ENCODE data around the gene CHCHD10.
"Not testable (repeated sequence)": the region's sequence is repeated elsewhere in the genome, so short reads cannot be mapped to it uniquely, and the experiment has no call there.

CHCHD10 gene

DNA sequence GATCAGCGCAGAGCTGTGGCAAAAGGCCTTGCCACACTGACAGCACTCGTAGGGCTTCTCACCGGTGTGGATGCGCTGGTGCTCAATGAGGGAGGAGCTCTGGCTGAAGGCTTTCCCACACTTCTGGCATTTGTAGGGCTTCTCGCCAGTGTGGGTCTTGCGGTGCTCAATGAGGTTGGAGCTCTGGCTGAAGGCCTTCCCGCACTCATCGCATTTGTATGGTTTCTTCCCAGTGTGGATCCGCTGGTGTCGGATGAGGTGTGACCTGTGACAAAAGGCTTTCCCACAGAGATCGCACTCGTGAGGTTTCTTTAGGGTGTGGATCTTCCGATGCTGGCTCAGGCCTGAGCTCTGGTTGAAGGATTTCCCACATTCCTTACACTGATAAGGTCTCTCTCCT is 23.8 kb downstream of the CHCHD10 start:
- DNase-seq, result no peak

DNA sequence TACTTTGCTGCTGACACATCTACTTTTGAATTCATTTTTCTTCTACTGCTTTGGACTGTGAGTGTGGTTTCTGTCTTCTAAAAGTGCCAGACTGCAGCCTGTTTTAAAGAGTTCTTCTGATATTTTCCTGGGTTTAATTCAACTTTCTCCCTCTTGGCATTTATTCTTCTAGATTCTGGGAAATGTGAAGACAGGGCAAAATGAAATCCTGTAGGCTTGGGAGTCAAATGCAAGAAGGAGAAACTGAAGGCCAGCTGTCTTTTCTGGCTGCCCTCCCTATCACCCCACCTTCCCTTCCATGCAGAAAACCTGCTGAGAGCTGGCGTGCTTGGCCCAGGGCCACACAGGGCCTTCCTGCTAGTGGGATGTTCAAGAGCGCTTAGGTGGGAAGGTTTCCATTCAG is 24.5 kb downstream of the CHCHD10 start:
- DNase-seq, result no peak

DNA sequence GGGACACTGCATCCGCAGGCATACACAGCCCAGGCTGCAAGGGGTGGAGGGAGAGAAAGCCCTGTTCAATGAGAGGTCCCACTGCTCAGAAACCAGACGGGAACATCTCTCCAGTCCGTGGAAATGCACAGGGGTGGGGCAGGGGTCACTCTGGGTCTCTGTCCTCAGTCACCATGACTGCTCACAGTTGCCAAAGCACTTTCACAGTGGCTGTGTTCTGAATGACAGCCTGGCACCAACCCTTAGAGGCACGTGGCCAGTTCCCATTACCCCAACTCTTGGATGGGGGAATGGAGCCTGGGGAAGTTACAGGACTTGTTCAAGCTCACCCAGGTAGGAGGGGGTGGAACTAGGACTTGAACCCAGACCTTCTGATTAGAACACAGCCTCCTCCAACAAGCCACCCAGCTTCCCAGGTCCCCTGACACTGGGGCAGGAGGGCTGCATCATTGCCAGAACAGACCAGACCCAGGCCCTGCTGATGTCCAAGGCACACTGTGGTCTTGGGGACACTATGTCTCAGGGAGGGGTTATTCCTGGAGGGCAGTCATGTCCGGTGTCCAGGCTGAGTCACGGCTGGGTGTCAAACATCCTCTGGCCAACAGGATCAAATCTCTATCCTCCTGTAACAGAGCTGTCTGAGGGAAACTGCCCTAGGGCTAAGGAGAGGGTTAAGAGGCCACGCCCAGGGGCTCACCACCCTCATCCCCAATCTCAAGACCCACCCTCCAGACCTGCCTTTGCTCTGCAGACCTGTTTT is 25.1 kb downstream of the CHCHD10 start:
- no peak for DNase-seq

DNA sequence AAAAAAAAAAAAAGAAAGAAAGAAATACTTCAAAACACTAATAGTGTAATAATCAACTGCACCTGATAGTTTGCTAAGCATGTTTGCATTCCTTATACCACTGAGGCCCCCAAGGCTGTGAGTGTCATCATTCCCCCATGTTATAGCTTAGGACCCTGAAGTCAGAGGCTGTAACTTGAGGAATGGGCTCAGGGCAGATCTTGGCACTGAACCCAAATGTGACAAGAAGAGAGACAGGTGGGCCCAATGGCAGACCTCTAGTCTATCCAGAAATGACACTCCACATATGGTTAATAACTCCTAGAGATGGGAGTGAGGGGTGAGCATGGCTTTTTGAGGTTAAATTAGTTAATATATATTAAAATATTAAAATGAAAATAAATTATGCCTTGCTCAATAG is 30.1 kb downstream of the CHCHD10 start:
- DNase-seq, result no peak

DNA sequence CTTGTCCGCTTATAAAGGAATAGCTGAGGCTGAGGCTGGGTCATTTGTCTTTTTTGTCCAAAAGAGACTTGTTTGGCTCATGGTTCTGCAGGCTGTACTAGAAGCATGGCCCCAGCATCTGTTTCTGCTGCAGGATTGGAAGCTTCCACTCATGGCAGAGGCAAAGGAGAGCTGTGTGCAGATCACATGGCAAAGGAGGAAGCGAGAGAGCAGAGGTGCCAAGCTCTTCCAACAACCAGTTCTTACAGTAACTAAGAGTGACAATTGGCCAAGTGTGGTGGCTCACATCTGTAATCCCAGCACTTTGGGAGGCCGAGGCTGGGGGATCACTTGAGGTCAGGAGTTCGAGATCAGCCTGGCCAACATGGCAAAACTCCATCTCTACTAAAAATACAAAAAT is 39.7 kb downstream of the CHCHD10 start:
- not testable (repeated sequence) for DNase-seq

DNA sequence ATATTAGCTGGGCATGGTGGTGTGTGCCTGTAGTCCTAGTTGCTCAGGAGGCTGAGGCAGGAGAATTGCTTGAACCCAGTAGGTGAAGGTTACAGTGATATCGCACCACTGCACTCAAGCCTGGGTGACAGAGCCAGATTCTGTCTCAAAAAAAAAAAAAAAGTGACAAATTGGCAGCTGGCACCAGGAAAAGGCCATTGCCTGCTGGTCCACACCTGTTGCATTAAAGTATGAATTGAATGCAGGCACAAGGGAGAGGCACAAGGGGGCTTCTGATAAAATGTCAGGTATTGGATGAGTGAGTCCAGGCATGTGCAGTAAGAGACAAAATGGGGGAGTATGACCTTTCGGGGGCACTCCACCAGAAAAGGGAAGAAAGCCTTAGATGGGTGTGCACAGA is 45.0 kb downstream of the CHCHD10 start:
- DNase-seq, result no peak

DNA sequence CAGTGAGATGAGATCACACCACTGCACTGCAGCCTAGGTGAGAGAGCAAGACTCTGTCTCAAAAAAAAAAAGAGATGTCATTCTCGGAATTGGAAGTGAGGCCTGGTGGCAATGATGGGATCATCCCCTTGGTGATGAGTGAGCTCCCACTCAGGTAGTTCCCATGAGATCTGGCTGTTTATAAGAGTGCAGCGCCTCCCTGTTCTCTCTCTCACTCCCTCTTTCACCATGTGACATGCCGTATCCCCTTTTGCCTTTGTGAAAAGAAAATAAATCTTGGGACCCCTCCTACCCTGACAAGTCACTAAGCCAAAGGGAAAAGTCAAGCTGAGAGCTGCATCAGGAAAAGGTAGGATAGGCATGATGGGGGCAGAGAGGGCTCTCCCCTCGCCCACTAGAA is 45.6 kb downstream of the CHCHD10 start:
- no peak for DNase-seq

DNA sequence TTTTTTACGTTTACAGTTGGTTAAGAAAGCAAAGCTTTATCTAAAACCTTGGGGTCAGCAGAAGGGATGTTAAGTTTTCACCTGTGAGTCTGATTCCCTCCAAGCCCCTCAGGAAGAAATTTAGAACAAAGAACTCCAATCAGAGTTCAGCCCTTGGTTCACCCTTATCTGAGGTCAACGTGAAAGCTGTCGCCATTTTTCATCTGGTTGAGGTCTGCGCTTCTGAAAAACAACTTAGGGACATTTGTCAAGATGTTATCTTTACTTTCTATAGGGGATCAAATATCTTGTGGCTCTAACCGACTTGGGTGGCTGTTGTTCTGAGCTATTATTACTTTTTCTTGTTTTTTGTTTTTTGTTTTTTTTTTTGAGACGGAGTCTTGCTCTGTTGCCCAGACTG is 46.9 kb downstream of the CHCHD10 start:
- no peak for DNase-seq

DNA sequence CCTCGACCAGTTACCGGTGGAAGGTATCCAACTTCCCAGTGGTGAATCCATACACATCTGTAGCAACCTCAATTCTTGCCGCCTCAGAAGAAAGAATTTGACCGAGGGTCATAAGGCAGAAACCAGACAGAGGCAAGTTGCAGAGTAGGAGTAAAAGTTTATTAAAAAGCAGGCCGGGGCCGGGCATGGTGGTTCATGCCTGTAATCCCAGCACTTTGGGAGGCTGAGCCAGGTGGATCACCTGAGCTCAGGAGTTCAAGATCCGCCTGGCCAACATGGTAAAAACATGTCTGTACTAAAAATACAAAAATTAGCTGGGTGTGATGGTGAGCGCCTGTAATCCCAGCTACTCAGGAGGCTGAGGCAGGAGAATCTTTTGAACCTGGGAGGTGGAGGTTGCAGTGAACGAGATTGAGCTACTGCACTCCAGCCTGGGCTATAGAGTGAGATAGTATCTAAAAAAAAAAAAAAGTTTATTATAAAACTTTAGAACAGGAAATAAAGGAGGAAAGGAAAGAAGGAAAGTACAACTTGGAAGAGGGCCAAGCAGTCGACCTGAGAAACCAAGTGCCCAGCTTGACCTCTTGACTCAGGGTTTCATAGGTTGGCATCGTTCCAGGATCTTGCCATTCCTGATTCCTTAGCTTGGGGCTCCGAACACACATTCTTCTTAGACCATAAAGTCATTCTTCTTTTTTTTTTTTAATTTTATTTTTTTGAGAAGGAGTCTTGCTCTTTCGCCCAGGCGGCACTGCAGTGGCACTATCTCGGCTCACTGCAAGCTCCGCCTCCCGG is 49.2 kb downstream of the CHCHD10 start:
- DNase-seq, result no peak

DNA sequence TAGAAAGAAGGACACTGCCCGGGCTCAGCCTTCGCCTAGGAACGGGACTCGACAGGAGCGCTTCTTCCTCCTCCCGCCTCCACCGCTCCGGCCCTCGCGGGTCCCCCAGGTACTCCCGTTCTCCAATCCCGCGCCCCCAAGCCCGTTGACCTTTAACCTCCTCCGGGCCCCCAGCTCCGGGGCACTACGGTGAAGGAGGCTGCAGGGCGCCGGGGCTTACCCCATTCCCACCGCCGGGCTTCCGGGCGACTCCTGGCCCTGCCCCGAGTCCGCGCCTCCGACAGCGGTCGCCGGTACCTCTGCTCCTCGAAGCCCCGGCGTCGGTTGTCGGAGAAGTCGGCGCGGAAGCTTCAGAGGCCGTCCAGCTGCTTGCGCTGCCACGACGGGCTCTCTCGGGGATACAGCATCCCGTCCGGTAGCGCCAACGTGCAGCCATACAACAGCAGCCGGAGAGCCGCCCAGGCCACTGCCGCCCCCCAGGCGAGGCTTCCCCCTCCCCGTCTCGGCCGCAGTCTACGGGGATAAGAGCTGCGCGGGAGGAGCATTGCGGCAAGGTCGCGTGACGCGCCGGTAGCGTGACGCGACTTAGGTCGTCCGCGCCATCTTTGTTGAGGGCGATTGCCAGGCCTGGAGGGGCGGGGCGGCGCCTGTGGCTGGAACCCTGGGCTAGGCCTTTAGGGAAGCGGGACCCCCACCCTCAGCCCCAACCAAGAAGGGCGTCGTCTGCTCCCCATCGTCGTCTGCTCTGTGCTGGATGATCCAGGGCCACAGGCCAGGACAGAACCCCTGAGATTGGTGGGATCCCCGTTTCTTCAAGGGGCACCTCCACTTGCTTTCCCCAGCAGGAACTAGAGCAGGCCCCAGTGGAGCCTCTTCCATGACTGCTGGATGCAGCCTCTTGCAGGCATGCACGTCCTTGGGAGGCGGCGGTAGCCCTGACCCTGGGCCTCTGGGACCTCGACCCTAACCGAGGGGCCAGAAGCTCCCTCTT is 50.7 kb downstream of the CHCHD10 start:
- peak; percentile 90 for DNase-seq

All from stimulated activated CD8-positive, alpha-beta memory T cell treated with anti-CD3 and anti-CD28 coated beads, Interleukin-4, amount 100 ng/mL, for 48 hours (primary cell).